ENCODE measurements around the gene DLG2. TPM values are rescaled to one million over a fixed set of nuclear protein-coding genes. Genes with fewer than 3 reads are reported as not detected.

Gene DLG2
- total and polyA plus RNA-seq, 2 of the 4 experiments (the other 2 are of a cell fraction) = 0.31 to 0.36 TPM

GRCh38 chr11:83459798-83460197 is 2167.3 kb downstream of the DLG2 start:
- Histone ChIP-seq H3K14ac (replicated peaks; ENCODE audit: low read depth, low read length) (no peak overlapping the region), H2AK5ac (ENCODE audit: low read depth, low read length) (no peak overlapping the region), H3K36me3 (ENCODE audit: control insufficient read depth, insufficient read depth, low read length) (no peaks in the 10 kb centered on the region), H2BK15ac (ENCODE audit: low read depth, low read length) (no peak overlapping the region), H3K27ac (ENCODE audit: insufficient read depth, low read length) (no peak overlapping the region), H3K9me3 (ENCODE audit: control insufficient read depth, insufficient read depth, low read length) (no peaks in the 10 kb centered on the region), H3K27me3 (ENCODE audit: control insufficient read depth, insufficient read depth, low read length) (no peaks in the 10 kb centered on the region), H3K4ac (ENCODE audit: low read depth, low read length) (no peak overlapping the region), H3K79me1 (ENCODE audit: low read depth in 1 of 2, low read length in 2 of 2) (no peaks in the 10 kb centered on the region), H3K56ac (ENCODE audit: extremely low read depth, insufficient read depth, low read length) (no peak overlapping the region), H4K20me1 (ENCODE audit: insufficient read depth, low read length) (no peaks in the 10 kb centered on the region), H3K9ac (ENCODE audit: low read depth, low read length) (no peak overlapping the region), H2BK120ac (ENCODE audit: low read depth, low read length) (no peak overlapping the region), H4K5ac (ENCODE audit: low read depth, low read length) (no peak overlapping the region), H2BK5ac (ENCODE audit: low read depth, low read length, poor library complexity, severe bottlenecking) (no peak overlapping the region), H3K18ac (ENCODE audit: low read depth, low read length) (no peak overlapping the region), H3K9me1 (ENCODE audit: insufficient read depth, low read length) (no peaks in the 10 kb centered on the region), H4K8ac (ENCODE audit: low read depth in 2 of 2, low read length in 2 of 2) (no peak overlapping the region), H3K4me1 (ENCODE audit: control insufficient read depth, insufficient read depth, low read length) (no peaks in the 10 kb centered on the region), H2AK9ac (replicated peaks; ENCODE audit: low read depth, low read length, poor library complexity) (no peak overlapping the region), H4K91ac (ENCODE audit: insufficient read depth, low read depth, low read length) (no peak overlapping the region), H2BK20ac (ENCODE audit: low read depth, low read length) (no peak overlapping the region), H3K23ac (ENCODE audit: low read depth, low read length) (no peak overlapping the region), H3K4me2 (ENCODE audit: low read depth, low read length) (no peak overlapping the region), H2AFZ (replicated peaks; ENCODE audit: low read length, poor library complexity) (no peak overlapping the region), H3K4me3 (ENCODE audit: insufficient read depth, low read depth, low read length) (no peak overlapping the region)
- ChIA-PET POLR2A (ENCODE audit: unreplicated experiment) (no interaction called here), CTCF (no interaction called here)
- DNase-seq (no peak), ATAC-seq (ENCODE audit: low read depth) (no peak)
- in situ Hi-C loops (cut with MboI; ENCODE audit: low sequenced_read_pairs) (no loop called here), dilution Hi-C loops (cut with HindIII; ENCODE audit: low sequenced_read_pairs, unreplicated experiment) (no loop called here), intact Hi-C loops (cut with micrococcal nuclease) (no loop called here)
- TF ChIP-seq RAD21 (IDR thresholded peaks at IDR 0.05; ENCODE audit: low read length) (no peak), POLR2A (IDR thresholded peaks at IDR 0.05; ENCODE audit: low read depth, low read length) (no peak), NFE2L2 (IDR thresholded peaks at IDR 0.05; ENCODE audit: low read depth, low read length) (no peak), CTCF (conservative IDR thresholded peaks at IDR 0.05; ENCODE audit: low read depth, low read length) (no peak), ELK1 (IDR thresholded peaks at IDR 0.05; ENCODE audit: borderline replicate concordance, low read depth, low read length) (no peak)
- no CpG with 5 or more reads among the region's 1 CpG for WGBS, 2 experiments (ENCODE audit: extremely low coverage in 2 of 2, insufficient read length in 1 of 2)
- no TSS peak for BruUV-seq (replicated peaks)

Data from IMR-90 (cell line).